A549 treated with DMSO at 1 μM for 4 hours (cell line): Measurements from ENCODE around the gene RPS13. TPM values are rescaled to one million over a fixed set of nuclear protein-coding genes. Genes with fewer than 3 reads are reported as not detected.

ENCODE experiments used
- total RNA-seq: library from RNA; stranded (reverse); fragments of 200-300 nt; extraction: Qiagen RNA extraction; gene quantifications from 5 replicates; pipeline ENCODE4 v1.2.3, GENCODE V29; 2022; ENCODE audit warnings: low read depth

Gene RPS13
- total RNA-seq = 1,405 to 1,959 TPM (median 1,577 TPM) in 5 replicates

DNA sequence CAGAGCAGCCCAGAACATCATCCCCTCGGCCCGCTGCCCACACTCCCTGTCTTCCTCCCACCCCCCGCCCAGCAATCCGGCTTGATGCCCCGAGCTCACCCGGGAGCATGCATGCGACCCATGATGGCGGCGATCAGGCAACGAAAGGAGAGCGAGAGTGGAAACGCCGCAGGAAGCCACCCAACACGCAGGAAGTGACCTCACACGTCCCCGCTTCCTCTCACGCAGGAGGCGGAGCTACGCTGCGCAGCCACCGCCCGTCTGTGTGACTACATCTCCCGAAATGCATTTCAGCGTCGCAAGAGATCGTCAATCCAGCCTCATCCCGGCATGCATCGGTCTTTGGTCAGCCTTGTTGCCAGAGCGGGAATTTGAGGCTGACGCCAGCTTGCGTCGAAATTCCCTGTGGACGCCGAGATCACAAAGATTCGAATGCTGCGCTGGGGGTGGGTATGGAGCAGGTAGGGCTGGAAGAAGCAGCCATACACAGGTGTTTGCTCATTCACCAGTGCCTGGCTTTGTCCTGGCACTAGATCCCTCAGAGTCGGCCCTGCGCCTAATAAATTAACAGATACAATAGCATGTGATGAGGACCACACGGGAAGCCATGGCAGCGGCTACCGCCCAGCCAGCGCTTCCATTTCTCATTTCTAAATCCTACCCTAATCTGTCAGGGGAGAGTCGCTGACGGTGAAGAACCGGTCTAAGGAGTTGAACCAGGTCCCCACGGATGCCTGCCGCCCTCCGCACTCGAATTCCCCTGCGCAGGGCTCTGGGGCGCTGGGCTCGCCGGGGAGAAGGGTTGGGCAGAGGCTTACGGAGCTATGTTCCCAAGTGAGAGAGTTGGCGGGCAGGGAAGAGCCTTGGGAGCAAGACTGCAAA lies at the start of gene RPS13:
RPS13 (minus strand) TSS at position 148 of the 882 bp plus-strand sequence; CDS start at position 122, 26 bp downstream.

Other genes with a start within 250 kb of the RPS13 start
- gene PLEKHA7, start 63.3 kb downstream of the RPS13 start, total RNA-seq = 15.7 to 19.6 TPM (median 17.5 TPM) in 5 replicates
- 11.6 to 20.3 TPM (median 17.0 TPM) in 5 replicates for gene PIK3C2A, start 130.3 kb upstream of the RPS13 start, total RNA-seq
- gene NUCB2, start 199.1 kb upstream of the RPS13 start, total RNA-seq = 27.1 to 36.3 TPM (median 32.1 TPM) in 5 replicates